C4-2B (cell line): Measurements from ENCODE around the gene RET.
A peak's percentile ranks its signal among the peaks of the same experiment; 100 is the strongest.

Experiments used
- H3K27ac ChIP-seq: fragments of 450-650 bp; 2 replicates; pipeline ENCODE4 v1.5.1; 2017
- ZFX ChIP-seq: fragments of 450-650 bp; IDR thresholded peaks from 2 replicates; pipeline ENCODE4 v1.6.1; 2017
- TF ChIP-seq, protein P1 (sequence below): fragments of 450-650 bp; conservative IDR thresholded peaks from 2 replicates; pipeline ENCODE4 v1.5.1; 2017; ENCODE audit warnings: mild to moderate bottlenecking

The RET gene

DNA sequence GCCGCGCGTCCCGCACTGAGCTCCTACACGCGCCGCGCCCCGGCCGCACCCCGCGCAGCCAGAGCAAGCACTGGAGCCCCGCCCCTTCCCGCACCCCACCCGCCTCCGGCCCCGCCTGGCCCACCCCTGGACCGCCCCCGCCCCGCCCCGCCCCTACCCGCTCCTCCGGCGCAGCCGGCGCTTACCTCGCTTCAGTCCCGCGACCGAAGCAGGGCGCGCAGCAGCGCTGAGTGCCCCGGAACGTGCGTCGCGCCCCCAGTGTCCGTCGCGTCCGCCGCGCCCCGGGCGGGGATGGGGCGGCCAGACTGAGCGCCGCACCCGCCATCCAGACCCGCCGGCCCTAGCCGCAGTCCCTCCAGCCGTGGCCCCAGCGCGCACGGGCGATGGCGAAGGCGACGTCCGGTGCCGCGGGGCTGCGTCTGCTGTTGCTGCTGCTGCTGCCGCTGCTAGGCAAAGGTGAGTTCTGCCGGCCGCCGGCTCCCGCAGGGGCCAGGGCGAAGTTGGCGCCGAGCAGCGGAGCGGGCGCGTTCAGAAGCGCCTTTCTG lies at the start of gene RET:
Gene RET (plus strand): TSS at position 194 of the 545 bp plus-strand sequence. CDS start 190 bp downstream, at position 384.
- no peak for TF ChIP-seq ZFX
- TF ChIP-seq, protein P1, sequence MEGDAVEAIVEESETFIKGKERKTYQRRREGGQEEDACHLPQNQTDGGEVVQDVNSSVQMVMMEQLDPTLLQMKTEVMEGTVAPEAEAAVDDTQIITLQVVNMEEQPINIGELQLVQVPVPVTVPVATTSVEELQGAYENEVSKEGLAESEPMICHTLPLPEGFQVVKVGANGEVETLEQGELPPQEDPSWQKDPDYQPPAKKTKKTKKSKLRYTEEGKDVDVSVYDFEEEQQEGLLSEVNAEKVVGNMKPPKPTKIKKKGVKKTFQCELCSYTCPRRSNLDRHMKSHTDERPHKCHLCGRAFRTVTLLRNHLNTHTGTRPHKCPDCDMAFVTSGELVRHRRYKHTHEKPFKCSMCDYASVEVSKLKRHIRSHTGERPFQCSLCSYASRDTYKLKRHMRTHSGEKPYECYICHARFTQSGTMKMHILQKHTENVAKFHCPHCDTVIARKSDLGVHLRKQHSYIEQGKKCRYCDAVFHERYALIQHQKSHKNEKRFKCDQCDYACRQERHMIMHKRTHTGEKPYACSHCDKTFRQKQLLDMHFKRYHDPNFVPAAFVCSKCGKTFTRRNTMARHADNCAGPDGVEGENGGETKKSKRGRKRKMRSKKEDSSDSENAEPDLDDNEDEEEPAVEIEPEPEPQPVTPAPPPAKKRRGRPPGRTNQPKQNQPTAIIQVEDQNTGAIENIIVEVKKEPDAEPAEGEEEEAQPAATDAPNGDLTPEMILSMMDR: no peak
- no peak within 1 kb of the TSS for H3K27ac ChIP-seq

DNA sequence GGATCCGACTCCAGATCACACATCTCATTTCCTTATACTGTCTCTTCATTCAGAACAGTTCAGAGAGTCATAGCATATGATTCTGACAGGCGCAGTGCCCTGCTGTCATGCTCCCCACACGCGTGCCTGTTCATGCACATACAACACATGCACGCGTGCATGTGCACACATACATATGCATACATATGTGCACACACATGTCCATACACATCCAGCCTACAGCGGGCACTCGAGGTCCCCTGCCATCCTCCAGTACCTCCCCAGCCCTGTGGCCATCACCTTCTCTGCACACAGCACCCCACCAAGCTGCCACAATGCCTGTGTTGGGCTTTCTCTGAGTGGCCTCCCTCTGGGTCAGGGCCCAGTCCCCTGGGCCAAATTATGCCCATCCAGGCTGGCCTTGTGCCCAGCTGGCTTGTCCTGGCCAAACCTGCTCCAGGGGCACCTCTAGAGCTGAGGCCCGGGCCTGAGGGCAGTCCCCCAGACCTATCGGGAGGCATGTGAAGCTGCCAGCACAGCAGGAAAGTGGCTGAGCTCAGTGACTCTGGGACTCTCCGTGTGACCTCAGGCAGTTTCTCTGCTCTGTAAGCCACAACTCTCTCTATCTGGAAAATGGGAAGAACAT lies 49.4 kb upstream of the RET start:
- TF ChIP-seq, protein P1: no peak
- TF ChIP-seq ZFX: no peak
- peak overlapping the region; percentile 76; the same call in 1 of the 2 replicates for H3K27ac ChIP-seq

DNA sequence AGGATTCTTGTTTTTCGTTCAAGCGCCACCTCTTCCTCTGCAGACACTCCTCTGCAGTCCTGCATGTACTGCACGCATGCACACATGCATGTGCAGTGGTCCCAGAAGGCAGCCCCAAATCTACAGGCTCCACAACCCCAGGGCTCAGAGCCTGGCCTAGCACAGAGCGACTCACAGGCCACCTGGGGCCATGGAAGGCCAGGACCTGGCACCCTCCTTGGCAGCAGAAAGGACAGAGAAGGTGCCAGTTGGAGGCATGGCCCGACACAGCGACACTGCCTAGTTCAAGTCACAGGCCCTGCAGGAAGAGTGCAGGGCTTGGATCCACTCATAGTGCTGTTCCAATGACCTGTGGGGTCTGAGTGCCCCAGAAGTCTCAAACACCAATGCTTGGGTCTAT lies 48.7 kb upstream of the RET start:
- TF ChIP-seq, protein P1: no peak
- no peak for TF ChIP-seq ZFX

DNA sequence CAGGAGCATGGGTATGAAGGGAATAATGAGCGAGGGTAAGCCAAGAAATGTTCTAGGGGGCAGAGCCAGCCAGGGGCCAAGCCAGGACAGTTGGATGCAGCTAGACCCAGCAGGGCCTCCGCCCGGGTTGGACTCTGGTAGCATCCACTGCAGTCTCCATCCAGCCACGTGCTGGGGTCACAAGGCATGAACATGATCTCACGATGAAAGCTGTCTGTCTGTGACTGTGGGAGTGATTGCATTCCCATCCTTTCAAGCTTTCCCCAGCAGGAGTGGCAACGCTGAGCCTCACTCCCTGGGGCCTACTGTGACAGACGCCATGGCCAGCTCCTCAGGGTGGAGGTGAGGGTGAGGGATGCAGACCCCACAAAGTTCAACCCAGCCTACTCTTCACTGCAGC lies 47.8 kb upstream of the RET start:
- TF ChIP-seq, protein P1: no peak
- no peak for TF ChIP-seq ZFX
- no peak overlapping the region for H3K27ac ChIP-seq

More for the DNA sequence above, 48.7 kb upstream of the RET start:
- no peak overlapping the region for H3K27ac ChIP-seq

DNA sequence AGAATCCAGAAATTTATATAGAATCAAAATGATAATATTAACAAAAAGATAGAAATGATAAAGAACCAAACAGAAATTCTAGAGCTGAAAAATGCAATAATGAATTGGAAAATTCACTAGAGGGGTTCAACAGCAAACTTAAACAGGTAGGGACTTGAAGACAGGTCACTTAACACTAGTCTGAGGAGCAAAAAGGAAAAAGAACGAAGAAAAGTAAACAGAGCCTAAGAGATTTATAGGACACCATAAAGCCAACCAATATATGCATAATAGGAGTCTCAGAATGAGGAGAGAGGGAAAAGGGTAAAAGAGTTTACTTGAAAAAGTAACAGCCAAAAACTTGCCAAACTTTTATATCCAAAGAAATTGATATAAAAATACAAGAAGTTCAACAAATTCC lies 44.3 kb upstream of the RET start:
- TF ChIP-seq, protein P1: no peak
- TF ChIP-seq ZFX: no peak
- no peak overlapping the region for H3K27ac ChIP-seq

DNA sequence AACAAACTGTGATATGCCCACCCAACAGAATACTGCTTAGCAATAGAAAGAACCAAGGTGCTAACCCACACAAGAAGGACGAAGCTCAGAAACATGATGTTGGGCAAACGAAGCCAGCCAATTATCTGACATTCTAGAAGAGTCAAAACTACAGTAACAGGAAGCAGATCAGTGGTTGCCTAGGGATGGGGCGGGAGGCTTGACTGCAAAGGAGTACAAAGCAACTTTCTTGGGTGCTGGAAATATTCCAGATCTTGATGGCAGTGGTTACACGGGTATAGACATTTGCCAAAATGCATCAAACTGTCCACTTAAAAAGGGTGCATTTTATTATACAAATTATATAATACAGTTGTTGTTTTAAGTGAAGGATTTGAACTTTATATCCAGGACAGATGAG lies 41.1 kb upstream of the RET start:
- TF ChIP-seq ZFX: no peak
- TF ChIP-seq, protein P1: no peak
- no peak overlapping the region for H3K27ac ChIP-seq

DNA sequence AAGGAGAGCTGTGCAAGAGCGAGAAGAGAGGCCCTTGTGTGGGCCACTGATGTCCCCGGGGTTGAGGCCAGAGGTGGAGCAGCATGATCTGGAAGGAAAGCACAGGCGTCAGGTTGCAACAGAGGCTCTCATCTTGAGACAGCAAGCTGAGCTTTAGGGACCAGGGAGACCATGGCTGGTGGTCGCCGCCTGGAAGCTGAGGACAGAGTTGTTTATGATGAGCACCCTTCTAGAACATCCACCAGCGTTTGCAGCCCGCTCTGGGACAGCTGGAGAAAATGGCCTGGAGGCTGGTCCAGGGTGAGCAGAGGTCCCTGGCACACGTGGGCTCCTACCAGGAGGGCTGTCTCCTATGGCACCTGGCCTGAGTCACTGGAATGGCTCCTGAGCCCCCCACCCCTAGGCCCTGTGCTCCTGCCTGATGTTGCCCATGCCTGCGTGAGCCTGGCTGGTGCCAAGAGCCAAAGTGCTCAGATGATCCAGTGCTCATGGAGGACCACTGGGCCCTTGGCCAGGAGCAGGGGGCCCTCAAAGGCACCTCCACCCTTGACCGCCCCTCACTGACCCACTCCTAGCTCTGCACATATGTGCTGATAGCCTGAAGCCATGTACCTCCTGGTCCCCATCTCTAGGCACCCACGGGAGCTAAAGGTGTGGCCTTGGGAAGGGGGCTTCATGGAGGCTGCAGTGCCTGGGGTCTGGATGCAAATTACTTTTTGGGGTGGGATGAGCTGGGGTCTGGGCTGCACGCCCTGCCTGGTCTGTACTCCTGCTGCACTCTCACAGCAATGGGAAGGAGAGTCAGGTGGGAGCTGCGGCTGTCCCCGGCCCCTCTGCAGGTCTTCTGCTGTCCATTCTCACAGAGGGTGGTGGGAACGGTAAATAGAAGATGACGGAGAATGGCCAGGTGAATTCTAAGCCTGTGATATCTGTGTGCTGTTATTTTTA lies 40.1 kb upstream of the RET start:
- TF ChIP-seq, protein P1: no peak
- TF ChIP-seq ZFX: no peak
- H3K27ac ChIP-seq: no peak overlapping the region
